BLaER1 (cell line): ENCODE results near the gene RNASE4.

Experiments used
- H3K27ac ChIP-seq: shearing (Covaris generic); formaldehyde crosslinking; 2 replicates; pipeline ENCODE4 v1.8.1; 2022
- H3K27me3 ChIP-seq: shearing (Covaris generic); formaldehyde crosslinking; 2 replicates; pipeline ENCODE4 v1.8.1; 2022
- H3K36me3 ChIP-seq: shearing (Covaris generic); formaldehyde crosslinking; 2 replicates; pipeline ENCODE4 v1.8.1; 2022
- H3K4me1 ChIP-seq: shearing (Covaris generic); formaldehyde crosslinking; 2 replicates; pipeline ENCODE4 v1.8.1; 2022
- H3K4me2 ChIP-seq: shearing (Covaris generic); formaldehyde crosslinking; 2 replicates; pipeline ENCODE4 v1.8.1; 2022
- H3K4me3 ChIP-seq: shearing (Covaris generic); formaldehyde crosslinking; 2 replicates; pipeline ENCODE4 v1.8.1; 2022
- H3K9ac ChIP-seq: shearing (Covaris generic); formaldehyde crosslinking; 2 replicates; pipeline ENCODE4 v1.8.1; 2022
- H3K9me3 ChIP-seq: shearing (Covaris generic); formaldehyde crosslinking; 2 replicates; pipeline ENCODE4 v1.8.1; 2022
- H4K20me1 ChIP-seq: shearing (Covaris generic); formaldehyde crosslinking; 2 replicates; pipeline ENCODE4 v1.8.1; 2022
- Cebpa-rat ChIP-seq: shearing (Covaris generic); IDR thresholded peaks from 2 replicates; pipeline ENCODE4 v1.8.1; 2022

Gene RNASE4

DNA sequence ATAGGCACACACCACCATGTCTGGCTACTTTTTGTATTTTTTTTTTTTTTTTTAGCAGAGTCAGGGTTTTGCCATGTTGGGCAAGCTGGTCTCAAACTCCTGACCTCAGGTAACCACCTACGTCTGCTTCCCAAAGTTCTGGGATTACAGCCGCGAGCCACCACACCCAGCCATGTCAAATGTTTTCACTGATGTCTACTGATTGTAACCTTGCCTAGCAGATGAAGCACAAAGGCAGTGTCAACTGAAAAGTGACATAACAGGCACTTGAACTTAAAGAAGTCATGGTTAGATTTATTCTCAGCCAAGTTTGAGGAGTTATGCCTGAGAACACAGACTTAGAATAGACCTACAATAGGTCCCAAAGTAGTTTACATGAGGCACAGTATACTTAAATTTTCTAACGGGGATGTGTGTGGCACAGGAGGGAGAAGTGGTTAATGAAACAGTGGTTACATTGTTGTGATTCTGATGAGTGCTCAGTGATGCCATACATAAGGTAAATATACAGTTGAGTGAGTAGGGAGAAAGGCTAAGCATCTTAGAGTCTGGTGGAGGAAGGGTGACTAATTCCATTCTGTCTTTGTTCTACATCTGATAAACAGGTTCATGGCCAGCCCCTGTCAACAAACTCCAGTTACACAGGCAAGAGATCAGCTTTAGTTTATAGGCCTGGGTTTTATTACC is 12.6 kb upstream of the RNASE4 start:
- Histone ChIP-seq H3K27ac (no peak overlapping the region), H3K36me3 (no peaks in the 10 kb centered on the region), H3K4me2 (no peak overlapping the region), H4K20me1 (no peaks in the 10 kb centered on the region), H3K9ac (no peak overlapping the region), H3K4me3 (no peak overlapping the region), H3K4me1 (peaks cover 25% of the 10 kb centered on the region), H3K9me3 (peaks cover 7% of the 10 kb centered on the region; the same call in 1 of the 2 replicates), H3K27me3 (no peaks in the 10 kb centered on the region)
- TF ChIP-seq Cebpa-rat = no peak

DNA sequence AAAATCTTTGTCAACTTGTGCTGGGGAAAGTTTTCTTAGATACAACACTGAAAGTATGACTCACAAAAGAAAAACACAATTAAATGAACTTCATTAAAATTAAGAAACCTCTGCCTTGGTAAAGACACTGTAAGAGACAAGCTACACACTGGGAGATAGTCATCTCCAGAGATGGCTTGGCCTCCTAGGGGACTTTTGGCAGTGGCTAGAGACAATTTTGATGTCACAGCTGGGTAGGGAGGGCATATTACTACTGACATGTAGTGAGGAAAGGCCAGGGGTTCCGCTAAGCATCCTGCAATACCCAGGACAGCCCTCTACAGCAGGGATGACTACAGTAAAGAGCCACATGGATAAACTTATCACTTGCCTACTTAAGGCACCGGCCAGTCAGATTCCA is 8.7 kb upstream of the RNASE4 start:
- no peak overlapping the region for H3K9ac ChIP-seq
- TF ChIP-seq Cebpa-rat = no peak
- no peaks in the 10 kb centered on the region for H3K36me3 ChIP-seq
- no peak overlapping the region for H3K4me2 ChIP-seq
- no peak overlapping the region for H3K4me3 ChIP-seq
- H3K27me3 ChIP-seq = no peaks in the 10 kb centered on the region
- H3K4me1 ChIP-seq = peaks cover 15% of the 10 kb centered on the region
- H3K27ac ChIP-seq = no peak overlapping the region
- peaks cover 7% of the 10 kb centered on the region; the same call in 1 of the 2 replicates for H3K9me3 ChIP-seq
- no peaks in the 10 kb centered on the region for H4K20me1 ChIP-seq

DNA sequence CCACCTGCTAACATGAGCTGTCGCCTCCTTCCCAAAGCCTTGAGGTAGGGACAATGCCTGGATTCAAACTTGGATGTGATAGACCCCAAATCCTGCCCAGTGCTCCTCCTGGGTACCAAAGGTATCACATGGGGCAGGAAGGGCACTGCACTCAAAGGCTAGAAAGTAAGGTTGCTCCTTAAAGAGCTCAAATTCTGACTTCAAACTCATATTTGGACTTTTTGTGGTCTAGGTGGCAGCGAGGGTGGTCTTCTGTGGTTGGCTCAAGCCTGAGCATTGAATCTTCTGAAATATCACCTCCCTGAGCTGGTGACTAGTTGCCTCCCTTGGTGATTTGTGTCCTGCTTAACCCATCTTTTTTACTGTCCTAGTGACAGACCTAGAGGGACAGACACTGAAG is 8.3 kb upstream of the RNASE4 start:
- H3K27me3 ChIP-seq = no peaks in the 10 kb centered on the region
- H3K36me3 ChIP-seq = no peaks in the 10 kb centered on the region
- peaks cover 18% of the 10 kb centered on the region for H3K4me1 ChIP-seq
- no peak overlapping the region for H3K4me3 ChIP-seq
- no peaks in the 10 kb centered on the region for H4K20me1 ChIP-seq
- no peak overlapping the region for H3K27ac ChIP-seq
- no peak for TF ChIP-seq Cebpa-rat
- H3K4me2 ChIP-seq = no peak overlapping the region
- no peak overlapping the region for H3K9ac ChIP-seq
- H3K9me3 ChIP-seq = peaks cover 7% of the 10 kb centered on the region; the same call in 1 of the 2 replicates

DNA sequence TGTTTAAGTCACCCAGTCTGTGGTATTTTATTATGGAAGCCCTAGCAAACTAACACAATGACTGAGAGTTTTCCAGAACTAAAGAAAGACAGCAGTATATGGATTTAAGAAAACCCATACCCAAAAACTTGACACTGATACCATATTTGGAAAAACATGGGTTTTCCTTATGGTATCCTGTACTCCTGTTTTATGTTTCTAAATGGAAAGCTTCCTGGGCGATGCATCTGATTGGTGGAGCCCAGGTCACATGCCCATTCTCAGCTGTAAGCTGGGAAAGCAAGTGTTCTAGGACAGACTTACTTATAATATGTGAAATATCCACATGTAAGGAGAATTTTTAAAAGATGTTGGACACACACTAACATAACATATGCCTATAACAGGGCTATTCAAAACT is 4.5 kb upstream of the RNASE4 start:
- Histone ChIP-seq H3K27ac (peak overlapping the region; percentile 14; the same call in 1 of the 2 replicates), H3K4me3 (peak overlapping the region; percentile 78; the same call in 1 of the 2 replicates), H3K9me3 (no peaks in the 10 kb centered on the region), H3K9ac (no peak overlapping the region), H3K4me1 (peaks cover 31% of the 10 kb centered on the region), H4K20me1 (no peaks in the 10 kb centered on the region), H3K36me3 (no peaks in the 10 kb centered on the region), H3K27me3 (no peaks in the 10 kb centered on the region), H3K4me2 (peak overlapping the region; percentile 97)
- no peak for TF ChIP-seq Cebpa-rat

DNA sequence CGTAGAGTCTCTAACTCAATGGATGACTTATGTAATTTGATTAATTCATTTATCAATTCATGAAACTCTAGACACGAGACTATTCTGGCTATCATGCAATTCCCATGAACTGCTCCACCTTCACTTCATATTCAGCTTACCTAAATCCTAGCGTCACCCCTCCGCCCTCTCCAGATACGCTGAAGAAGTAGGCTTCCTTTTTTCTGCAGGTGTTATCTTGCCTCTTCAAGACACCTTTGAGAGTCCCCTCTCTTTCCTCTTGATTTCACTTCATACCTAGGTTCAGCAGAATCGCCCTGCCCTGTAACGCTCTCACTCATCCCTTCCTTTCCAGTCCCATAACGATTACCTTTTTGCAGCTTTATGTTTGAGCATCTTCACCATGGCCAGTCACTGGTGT is 4.0 kb upstream of the RNASE4 start:
- Histone ChIP-seq H4K20me1 (no peaks in the 10 kb centered on the region), H3K9ac (peak overlapping the region; percentile 90), H3K27ac (peak overlapping the region; percentile 90), H3K36me3 (no peaks in the 10 kb centered on the region), H3K4me1 (peaks cover 36% of the 10 kb centered on the region), H3K9me3 (no peaks in the 10 kb centered on the region), H3K27me3 (no peaks in the 10 kb centered on the region), H3K4me3 (peak overlapping the region; percentile 78), H3K4me2 (peak overlapping the region; percentile 97)
- TF ChIP-seq Cebpa-rat = no peak

DNA sequence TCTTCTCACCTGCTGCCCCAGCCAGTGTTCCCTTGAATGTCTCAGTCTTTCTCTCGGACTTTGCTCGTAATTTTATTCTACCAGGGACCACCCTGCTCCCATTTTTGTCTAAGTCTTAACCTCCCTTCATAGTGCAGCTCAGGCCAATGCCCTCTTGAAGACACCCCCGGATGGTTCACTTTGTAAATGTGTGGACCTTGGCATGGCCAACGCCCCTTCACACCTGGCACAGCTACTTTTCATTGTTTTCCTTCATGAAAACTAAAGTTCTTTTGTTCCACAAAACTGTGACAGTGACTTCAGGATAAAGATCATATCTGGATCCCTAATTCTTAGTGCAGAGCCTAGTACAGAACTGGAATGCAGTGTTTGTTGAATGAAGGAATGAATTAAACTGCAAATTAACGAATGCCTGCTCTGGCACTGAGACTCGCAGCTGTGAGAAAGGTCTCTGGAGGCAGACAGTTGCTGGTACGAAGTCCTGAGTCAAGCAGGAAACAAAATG is 3.5 kb upstream of the RNASE4 start:
- H3K9ac ChIP-seq = peak overlapping the region; percentile 90
- no peaks in the 10 kb centered on the region for H4K20me1 ChIP-seq
- H3K27ac ChIP-seq = peak overlapping the region; percentile 90
- no peak for TF ChIP-seq Cebpa-rat
- H3K9me3 ChIP-seq = no peaks in the 10 kb centered on the region
- no peaks in the 10 kb centered on the region for H3K36me3 ChIP-seq
- peak overlapping the region; percentile 97 for H3K4me2 ChIP-seq
- no peaks in the 10 kb centered on the region for H3K27me3 ChIP-seq
- H3K4me1 ChIP-seq = peaks cover 41% of the 10 kb centered on the region
- H3K4me3 ChIP-seq = peak overlapping the region; percentile 78

DNA sequence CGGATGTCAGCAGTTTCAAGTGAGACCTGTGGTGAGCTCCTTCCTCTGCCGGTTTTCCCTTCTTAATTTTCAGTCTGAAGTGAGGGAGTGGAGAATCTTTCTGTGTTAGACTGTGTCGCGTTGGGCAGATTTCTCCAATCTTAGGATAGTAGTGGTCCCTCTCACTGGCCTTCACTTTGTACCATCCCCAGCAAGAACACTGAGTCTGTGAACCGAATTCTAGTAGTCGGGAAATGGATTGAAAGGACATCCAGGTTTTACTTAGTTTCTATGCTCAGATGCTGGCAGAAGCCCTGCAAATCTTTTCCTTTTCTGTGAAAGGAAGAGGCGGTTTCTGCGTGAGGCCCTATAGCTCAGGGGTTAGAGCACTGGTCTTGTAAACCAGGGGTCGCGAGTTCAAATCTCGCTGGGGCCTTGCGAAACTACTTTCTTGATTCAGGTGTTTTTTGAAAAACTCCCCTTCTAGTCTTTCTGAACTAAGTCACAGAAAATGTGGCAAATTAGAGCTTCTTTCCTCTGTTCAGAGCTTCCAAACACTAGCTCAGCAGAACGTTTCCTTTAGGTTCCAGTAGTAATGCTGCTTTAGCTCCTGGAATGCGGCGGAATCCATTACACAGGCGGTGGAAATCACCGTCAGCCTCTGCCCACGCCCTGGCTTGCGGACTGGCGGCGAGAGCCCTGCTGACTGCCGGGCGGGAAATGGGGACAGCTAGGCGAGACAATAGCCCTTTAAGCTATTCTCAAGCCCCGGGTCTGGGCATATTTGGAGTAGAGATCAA is 2.8 kb upstream of the RNASE4 start:
- Histone ChIP-seq H3K27ac (peak overlapping the region; percentile 90), H4K20me1 (no peaks in the 10 kb centered on the region), H3K27me3 (no peaks in the 10 kb centered on the region), H3K4me1 (peaks cover 45% of the 10 kb centered on the region), H3K36me3 (no peaks in the 10 kb centered on the region), H3K4me2 (peak overlapping the region; percentile 97), H3K9me3 (no peaks in the 10 kb centered on the region), H3K9ac (peak overlapping the region; percentile 90), H3K4me3 (peak overlapping the region; percentile 78)
- 0 out of 2 replicates have a peak, but pooled peaks have one; percentile 20 for TF ChIP-seq Cebpa-rat

DNA sequence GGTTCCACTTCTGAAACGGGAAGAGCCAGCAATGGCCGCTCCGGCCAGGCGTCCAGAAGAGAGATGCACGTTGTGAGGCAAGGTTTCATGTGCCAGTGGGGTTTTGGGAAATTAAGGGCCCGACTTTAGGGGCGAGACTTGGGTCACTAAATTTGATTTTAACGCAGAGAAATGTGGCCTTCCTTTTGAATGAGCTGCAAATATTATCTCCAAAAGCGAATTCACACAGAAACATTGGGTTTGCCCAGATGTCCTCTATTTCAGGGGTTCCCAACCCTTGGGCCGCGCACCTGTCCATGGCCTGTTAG is 2.3 kb upstream of the RNASE4 start:
- Histone ChIP-seq H3K9me3 (no peaks in the 10 kb centered on the region), H3K4me1 (peaks cover 45% of the 10 kb centered on the region), H3K9ac (peak overlapping the region; percentile 90), H3K4me2 (peak overlapping the region; percentile 97), H3K27ac (peak overlapping the region; percentile 90), H3K36me3 (no peaks in the 10 kb centered on the region), H3K27me3 (no peaks in the 10 kb centered on the region), H3K4me3 (peak overlapping the region; percentile 78), H4K20me1 (no peaks in the 10 kb centered on the region)
- no peak for TF ChIP-seq Cebpa-rat

DNA sequence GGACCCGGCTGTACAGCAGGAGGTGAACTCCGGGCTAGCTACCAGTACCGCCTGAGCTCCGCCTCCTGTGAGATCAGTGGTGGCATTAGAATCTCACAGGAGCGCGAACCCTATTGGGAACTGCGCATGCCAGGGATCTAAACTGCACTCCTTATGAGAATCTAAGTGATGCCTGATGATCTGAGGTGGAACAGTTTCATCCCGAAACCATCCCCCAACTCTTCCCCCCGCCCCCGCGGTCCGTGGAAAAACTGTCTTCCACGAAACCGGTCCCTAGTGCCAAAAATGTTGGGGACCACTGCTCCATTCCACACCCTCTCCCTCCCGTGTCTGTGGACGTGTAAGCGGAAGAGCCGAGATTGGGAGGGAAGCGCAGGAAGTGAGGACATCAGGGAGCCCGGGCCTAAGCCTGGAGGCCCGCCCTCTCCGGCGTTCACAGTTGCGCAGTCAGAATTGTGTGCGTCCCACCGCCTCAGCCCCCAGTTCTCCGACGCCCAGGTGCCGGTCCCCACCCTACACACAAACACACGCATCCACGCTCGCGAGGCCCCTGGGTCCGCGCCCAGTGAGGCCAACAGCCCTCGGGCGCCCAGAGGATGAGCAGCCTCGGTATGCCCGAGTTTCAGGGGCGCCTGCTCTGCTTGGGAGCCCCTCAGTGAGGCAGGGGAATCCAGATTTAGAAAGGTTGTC is 1.8 kb upstream of the RNASE4 start:
- peaks cover 45% of the 10 kb centered on the region for H3K4me1 ChIP-seq
- H3K36me3 ChIP-seq = no peaks in the 10 kb centered on the region
- H3K9ac ChIP-seq = peak overlapping the region; percentile 90
- H3K9me3 ChIP-seq = no peaks in the 10 kb centered on the region
- H3K4me3 ChIP-seq = peak overlapping the region; percentile 78
- H3K4me2 ChIP-seq = peak overlapping the region; percentile 97
- H3K27me3 ChIP-seq = no peaks in the 10 kb centered on the region
- no peaks in the 10 kb centered on the region for H4K20me1 ChIP-seq
- TF ChIP-seq Cebpa-rat = no peak
- peak overlapping the region; percentile 90 for H3K27ac ChIP-seq
